ENCODE data around the gene DCTN3. TPM values are rescaled to one million over a fixed set of nuclear protein-coding genes. Genes with fewer than 3 reads are reported as not detected.
A peak's percentile ranks its signal among the peaks of the same experiment; 100 is the strongest.

DCTN3 gene
- total RNA-seq, 1 experiment from 2014 or later, result 23.6 TPM

DNA sequence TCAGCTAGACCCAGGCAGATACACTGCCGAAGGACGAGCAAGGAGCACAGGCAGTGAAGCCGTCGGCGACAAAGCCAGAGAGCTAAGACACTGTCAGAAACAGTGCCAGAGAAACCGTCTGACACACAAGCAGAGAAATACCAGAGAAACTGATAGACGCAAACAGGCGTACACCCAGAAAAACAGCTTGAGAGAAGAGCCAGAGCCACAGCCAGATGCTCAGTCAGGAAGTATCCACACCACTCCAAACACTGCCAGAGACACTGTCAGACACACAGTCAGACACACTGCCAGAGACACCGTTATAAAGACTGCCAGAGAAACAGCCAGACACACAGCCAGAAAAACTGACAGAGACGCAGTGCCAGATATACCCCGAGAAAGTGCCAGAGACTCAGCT, 49.9 kb downstream of the DCTN3 start:
- no peaks in the 10 kb centered on the region; the same call in 1 of the 2 replicates for H3K27me3 ChIP-seq (ENCODE audit: control insufficient read depth, insufficient read depth, low read length)
- H3K36me3 ChIP-seq (replicated peaks; ENCODE audit: control insufficient read depth, insufficient read depth, low read length), result no peaks in the 10 kb centered on the region

DNA sequence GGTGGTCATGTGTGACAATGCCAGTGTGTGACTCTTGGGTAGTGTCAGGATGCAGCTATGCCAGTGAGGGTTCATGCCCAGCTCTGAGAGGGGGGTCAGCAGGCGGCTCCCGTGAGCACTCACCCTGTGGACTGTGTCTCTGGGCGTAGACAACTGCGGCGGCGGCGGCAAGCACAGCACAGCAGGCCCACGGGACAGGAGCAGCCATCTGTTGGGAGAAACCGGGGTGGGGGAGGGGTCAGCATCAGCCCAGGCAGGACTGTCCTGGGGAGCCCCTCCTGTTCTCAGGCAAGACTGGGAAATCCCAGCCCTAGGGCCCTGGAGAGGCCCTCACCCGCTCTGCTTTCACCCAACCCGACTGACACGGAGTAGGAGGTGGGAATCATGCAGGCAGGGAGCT, 51.5 kb downstream of the DCTN3 start:
- no peaks in the 10 kb centered on the region for H3K27me3 ChIP-seq (ENCODE audit: control insufficient read depth, insufficient read depth, low read length)
- DNase-seq, result peak; percentile 83

More for the DNA sequence above, 49.9 kb downstream of the DCTN3 start:
- no peak overlapping the region for H3K4me3 ChIP-seq (ENCODE audit: insufficient read depth, low read depth, low read length)
- no peak for DNase-seq

DNA sequence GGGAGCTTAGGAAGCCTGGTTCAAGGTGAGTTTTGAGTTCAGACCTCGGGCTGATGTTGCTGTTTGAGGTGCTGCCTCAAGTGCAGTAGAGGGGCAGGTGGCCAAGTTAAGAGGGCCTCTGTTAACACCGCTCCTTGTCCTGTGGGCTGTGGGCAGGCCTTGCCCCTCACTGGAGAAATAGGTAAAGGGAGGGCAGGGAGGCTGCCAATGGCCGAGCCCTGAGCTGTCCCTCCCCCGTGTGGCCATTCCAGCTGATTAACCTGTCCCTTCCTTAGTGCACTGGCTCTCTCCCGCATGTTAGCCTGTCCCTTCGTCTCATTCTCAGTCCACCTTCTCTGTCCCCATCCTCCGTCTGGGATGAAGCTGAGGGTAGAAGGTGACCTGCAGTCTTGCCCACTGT, 52.2 kb downstream of the DCTN3 start:
- peak; percentile 62 for DNase-seq
- no peaks in the 10 kb centered on the region; the same call in 1 of the 2 replicates for H3K27me3 ChIP-seq (ENCODE audit: control insufficient read depth, insufficient read depth, low read length)
- H3K36me3 ChIP-seq (replicated peaks; ENCODE audit: control insufficient read depth, insufficient read depth, low read length), result no peaks in the 10 kb centered on the region
- H3K4me3 ChIP-seq (ENCODE audit: insufficient read depth, low read depth, low read length), result no peak overlapping the region

More for the DNA sequence above, 51.5 kb downstream of the DCTN3 start:
- H3K36me3 ChIP-seq (replicated peaks; ENCODE audit: control insufficient read depth, insufficient read depth, low read length), result no peaks in the 10 kb centered on the region
- no peak overlapping the region for H3K4me3 ChIP-seq (ENCODE audit: insufficient read depth, low read depth, low read length)

DNA sequence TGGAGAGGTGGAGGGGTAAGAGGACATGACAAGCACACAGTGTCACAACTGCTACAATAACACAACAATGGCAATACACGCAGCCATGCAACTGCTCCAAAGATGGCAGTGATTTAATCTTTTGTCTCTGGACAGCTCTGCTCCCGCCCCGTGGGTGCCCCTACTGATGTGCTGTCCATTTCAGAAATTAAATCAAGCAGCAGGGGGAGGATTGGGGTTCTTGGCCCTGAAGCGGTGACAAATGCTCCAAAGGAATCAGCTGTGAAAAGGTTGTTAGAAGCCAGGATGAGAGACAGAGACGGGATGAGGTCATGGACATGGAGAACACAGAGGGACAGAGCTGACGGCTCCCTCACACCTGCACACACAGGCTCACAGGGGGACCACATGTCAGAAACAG, 53.3 kb downstream of the DCTN3 start:
- H3K36me3 ChIP-seq (replicated peaks; ENCODE audit: control insufficient read depth, insufficient read depth, low read length), result no peaks in the 10 kb centered on the region
- no peak overlapping the region for H3K4me3 ChIP-seq (ENCODE audit: insufficient read depth, low read depth, low read length)
- no peak for DNase-seq
- H3K27me3 ChIP-seq (ENCODE audit: control insufficient read depth, insufficient read depth, low read length), result no peaks in the 10 kb centered on the region; the same call in 1 of the 2 replicates

DNA sequence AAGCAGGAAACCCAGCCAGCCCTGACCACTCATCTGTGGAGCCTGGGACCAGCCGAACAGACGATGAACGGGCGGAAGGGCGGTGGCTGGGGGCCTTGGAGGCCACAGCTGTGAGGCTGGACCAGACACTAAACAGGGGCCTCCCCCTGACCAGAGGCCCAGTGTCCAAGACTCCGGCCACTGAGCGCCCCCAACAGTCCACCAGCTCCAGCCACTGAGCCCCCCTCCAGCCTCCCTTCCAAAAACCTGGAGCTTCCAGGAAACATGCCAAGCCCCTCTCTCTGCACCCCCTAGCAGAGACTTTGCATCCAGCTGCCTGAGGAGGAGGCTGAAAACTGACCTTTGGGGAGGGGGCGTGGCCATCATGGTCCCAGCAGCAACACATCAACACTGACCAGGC, 54.0 kb downstream of the DCTN3 start:
- H3K27me3 ChIP-seq (ENCODE audit: control insufficient read depth, insufficient read depth, low read length), result no peaks in the 10 kb centered on the region; the same call in 1 of the 2 replicates
- no peaks in the 10 kb centered on the region for H3K36me3 ChIP-seq (replicated peaks; ENCODE audit: control insufficient read depth, insufficient read depth, low read length)
- peak; percentile 67 for DNase-seq
- H3K4me3 ChIP-seq (ENCODE audit: insufficient read depth, low read depth, low read length), result no peak overlapping the region

DNA sequence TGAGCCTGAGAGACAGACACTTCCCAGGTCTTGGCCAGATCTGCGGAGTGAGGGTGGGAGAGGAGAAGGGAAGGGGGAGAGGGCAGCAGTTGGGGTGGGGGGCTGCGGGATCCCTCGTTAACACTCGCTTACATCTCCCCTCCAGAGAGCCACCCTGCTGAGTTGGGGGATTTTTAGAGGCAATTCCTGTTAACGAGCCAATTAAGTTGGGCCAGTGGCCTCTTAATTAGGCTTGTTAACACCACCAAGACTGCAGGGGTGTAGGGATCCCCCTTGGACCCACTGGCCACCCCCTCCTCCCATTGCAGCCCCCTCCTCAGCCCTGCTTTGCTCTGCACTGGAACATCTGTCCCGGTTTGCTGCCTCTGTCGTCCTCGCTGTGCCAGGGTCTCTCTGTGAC, 54.4 kb downstream of the DCTN3 start:
- no peak overlapping the region for H3K4me3 ChIP-seq (ENCODE audit: insufficient read depth, low read depth, low read length)
- no peaks in the 10 kb centered on the region; the same call in 1 of the 2 replicates for H3K27me3 ChIP-seq (ENCODE audit: control insufficient read depth, insufficient read depth, low read length)
- H3K36me3 ChIP-seq (replicated peaks; ENCODE audit: control insufficient read depth, insufficient read depth, low read length), result no peaks in the 10 kb centered on the region
- no peak for DNase-seq

DNA sequence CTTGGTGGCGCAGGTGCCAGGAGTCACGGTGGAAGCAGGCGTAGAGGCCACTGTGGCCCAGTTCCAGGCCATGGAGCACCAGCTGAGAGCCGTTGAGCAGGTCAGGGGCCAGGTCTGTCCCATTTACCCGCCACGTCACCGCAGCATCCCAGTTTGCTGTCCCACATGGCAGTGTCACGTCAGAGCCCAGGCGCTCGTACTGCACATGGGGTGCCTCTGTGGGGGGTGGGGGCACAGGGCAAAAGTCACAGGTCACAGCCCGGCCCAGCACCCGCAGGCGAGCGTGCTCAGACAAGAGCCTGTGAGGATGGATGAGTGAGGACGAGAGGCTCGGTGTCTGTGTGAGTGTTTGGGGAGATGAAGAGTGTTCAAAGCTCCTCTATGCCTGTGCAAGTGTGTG, 55.7 kb downstream of the DCTN3 start:
- no peaks in the 10 kb centered on the region; the same call in 1 of the 2 replicates for H3K27me3 ChIP-seq (ENCODE audit: control insufficient read depth, insufficient read depth, low read length)
- H3K4me3 ChIP-seq (ENCODE audit: insufficient read depth, low read depth, low read length), result no peak overlapping the region
- DNase-seq, result no peak
- H3K36me3 ChIP-seq (replicated peaks; ENCODE audit: control insufficient read depth, insufficient read depth, low read length), result no peaks in the 10 kb centered on the region

Other genes starting within 250 kb of the DCTN3 start
- 12.3 and 19.8 TPM in 2 replicates for gene MYORG, start 243.6 kb downstream of the DCTN3 start, total RNA-seq (2014; rRNA removed; shearing (Covaris generic))
- gene FAM219A, start 161.9 kb downstream of the DCTN3 start, total RNA-seq (2014; rRNA removed; shearing (Covaris generic)), result 20.3 and 22.7 TPM in 2 replicates
- gene DNAI1, start 161.7 kb downstream of the DCTN3 start, total RNA-seq (2014; rRNA removed; shearing (Covaris generic)), result 0.35 and 0.96 TPM in 2 replicates
- gene ENHO, start 97.5 kb downstream of the DCTN3 start, total RNA-seq (2014; rRNA removed; shearing (Covaris generic)), result 33.3 and 35.1 TPM in 2 replicates
- gene CNTFR, start 30.8 kb downstream of the DCTN3 start, total RNA-seq (2014; rRNA removed; shearing (Covaris generic)), result 26.6 and 43.2 TPM in 2 replicates
- 41.5 and 46.0 TPM in 2 replicates for gene RPP25L, start 8.4 kb downstream of the DCTN3 start, total RNA-seq (2014; rRNA removed; shearing (Covaris generic))
- not detected in 2 replicates for gene ARID3C, start 8.6 kb upstream of the DCTN3 start, total RNA-seq (2014; rRNA removed; shearing (Covaris generic))
- gene SIGMAR1, start 17.3 kb upstream of the DCTN3 start, total RNA-seq (2014; rRNA removed; shearing (Covaris generic)), result 117 and 138 TPM in 2 replicates
- 33.5 and 42.0 TPM in 2 replicates for gene GALT, start 26.2 kb upstream of the DCTN3 start, total RNA-seq (2014; rRNA removed; shearing (Covaris generic))
- gene IL11RA, start 31.7 kb upstream of the DCTN3 start, total RNA-seq (2014; rRNA removed; shearing (Covaris generic)), result 7.3 and 9.8 TPM in 2 replicates
- 0.10 and 0.41 TPM in 2 replicates for gene CCL27, start 42.2 kb upstream of the DCTN3 start, total RNA-seq (2014; rRNA removed; shearing (Covaris generic))
- gene CCL19, start 70.8 kb upstream of the DCTN3 start, total RNA-seq (2014; rRNA removed; shearing (Covaris generic)), result not detected in 2 replicates
- gene CCL21, start 89.6 kb upstream of the DCTN3 start, total RNA-seq (2014; rRNA removed; shearing (Covaris generic)), result not detected in 2 replicates

Measured in H7 (cell line).